GM19328 (cell line): ENCODE results near the gene SLC43A1.

ENCODE experiments used
- ATAC-seq: cut with Tn5 transposase; IDR thresholded peaks from one replicate; pipeline ENCODE4 v1.9.1; 2021; ENCODE audit warnings: mild to moderate bottlenecking, moderate library complexity; ENCODE audit not compliant: unreplicated experiment

SLC43A1 gene

GRCh38 chr11:57498540-57498939 is 17.0 kb downstream of the SLC43A1 start:
- no peak for ATAC-seq

GRCh38 chr11:57497303-57498247 is 17.9 kb downstream of the SLC43A1 start:
- no peak for ATAC-seq

DNA sequence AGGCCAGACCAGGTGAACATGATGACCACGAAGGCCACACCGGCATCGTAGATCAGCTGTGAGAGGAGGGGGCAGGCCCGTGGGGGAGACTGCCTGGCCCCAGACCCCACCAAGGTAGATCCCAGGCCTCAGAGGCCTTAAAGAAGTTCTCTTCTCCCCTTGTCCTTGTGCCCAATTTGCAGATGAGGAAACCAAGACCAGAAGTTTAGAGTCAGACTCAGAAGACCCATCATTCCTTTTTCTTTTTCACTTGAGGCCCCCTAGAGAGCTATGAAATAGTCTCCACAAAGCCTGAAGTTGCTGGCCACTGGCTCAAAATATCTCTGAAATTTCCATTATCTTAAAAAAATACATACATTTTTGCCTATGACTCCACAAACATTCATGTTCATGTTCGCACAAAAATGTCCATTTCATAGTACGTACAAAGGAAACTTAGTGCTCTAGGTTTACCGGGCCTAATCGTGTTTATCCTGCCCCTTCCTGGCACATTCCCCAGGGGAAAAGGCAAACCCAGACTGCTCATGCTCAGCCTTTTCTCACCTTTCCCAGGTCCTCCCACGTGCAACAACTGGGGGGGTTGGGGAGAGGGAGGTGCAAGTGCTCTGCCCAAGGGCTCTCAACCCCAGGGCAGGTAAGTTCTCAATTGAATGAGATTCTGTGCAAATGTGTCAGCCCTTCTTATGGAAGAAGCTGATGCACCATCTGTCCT is 19.2 kb downstream of the SLC43A1 start:
- ATAC-seq, result no peak

GRCh38 chr11:57493507-57494503 is 21.7 kb downstream of the SLC43A1 start:
- ATAC-seq, result no peak

- ATAC-seq, result no peak
Measured at GRCh38 chr11:57491371-57492061, 24.0 kb downstream of the SLC43A1 start.

GRCh38 chr11:57490456-57491248 is 24.9 kb downstream of the SLC43A1 start:
- no peak for ATAC-seq

GRCh38 chr11:57487920-57488659 is 27.4 kb downstream of the SLC43A1 start:
- no peak for ATAC-seq

GRCh38 chr11:57487021-57487778 is 28.3 kb downstream of the SLC43A1 start:
- ATAC-seq, result no peak

GRCh38 chr11:57485217-57485990 is 30.1 kb downstream of the SLC43A1 start:
- ATAC-seq, result no peak

GRCh38 chr11:57484141-57484710 is 31.3 kb downstream of the SLC43A1 start:
- ATAC-seq, result peak; percentile 55

DNA sequence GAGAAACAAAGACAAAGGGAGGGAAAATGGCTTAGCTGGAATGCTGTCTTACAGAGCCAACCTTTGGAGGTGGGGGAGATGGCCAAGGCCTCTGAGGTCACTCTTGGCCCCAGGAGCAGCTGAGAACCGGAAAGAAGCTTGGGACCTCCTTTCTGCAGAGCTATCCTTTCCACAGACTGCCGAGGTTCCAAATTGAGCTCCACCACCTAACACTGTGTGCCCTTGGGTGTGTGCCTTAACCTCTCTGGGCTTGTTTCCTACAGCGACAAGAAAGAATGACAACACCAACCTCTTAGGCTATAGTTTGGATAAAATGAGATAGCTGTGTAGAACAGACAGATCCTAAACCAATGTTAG is 32.0 kb downstream of the SLC43A1 start:
- no peak for ATAC-seq

- ATAC-seq, result no peak
Measured at GRCh38 chr11:57482782-57483561, 32.5 kb downstream of the SLC43A1 start.

- ATAC-seq, result no peak
Measured at GRCh38 chr11:57481915-57482781, 33.4 kb downstream of the SLC43A1 start.

GRCh38 chr11:57481315-57481714 is 34.2 kb downstream of the SLC43A1 start:
- ATAC-seq, result no peak

DNA sequence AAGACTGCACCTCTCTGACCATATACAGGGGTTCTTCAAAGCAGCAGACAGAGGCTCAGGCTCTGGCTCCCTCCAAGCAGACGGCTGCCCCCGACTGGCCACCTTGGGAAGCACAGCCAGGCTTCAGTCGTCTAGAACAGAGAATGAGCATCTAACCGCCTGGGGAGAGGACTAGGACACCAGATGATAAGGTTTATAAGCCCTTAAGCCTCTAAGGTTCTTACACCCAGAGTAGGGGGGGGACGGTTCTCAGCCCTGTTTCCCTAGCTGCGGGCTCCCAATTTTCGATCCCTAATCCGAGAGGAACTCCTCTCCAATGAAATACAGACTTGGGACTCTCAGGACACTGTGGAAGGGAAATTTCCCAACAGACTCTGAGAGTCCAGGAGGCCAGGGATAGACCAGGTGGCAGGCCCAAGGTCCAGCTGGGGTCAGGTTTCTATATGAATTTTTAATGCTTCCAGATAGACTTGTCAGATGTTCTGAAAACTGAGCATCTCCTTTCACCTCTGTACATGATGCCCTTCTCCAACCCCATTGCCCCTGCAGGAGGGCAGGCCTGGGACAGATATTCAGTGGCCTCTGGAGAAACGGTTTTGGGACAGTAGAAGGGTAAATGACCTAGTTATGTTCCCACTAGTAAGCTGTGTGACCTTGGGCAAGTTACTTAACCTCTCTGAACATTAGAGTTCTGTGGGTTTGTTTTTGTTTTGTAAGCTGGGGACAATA is 34.9 kb downstream of the SLC43A1 start:
- no peak for ATAC-seq
